Measurements from ENCODE around the gene CADM2.

CADM2 gene

GRCh38 chr3:86056962-86057361, 1098.2 kb downstream of the CADM2 start:
- no peak overlapping the region for H3K4me3 ChIP-seq (replicated peaks; ENCODE audit: low read depth, low read length)
- H3K36me3 ChIP-seq (ENCODE audit: control insufficient read depth, insufficient read depth, low read length): no peaks in the 10 kb centered on the region
- DNase-seq (ENCODE audit: extremely low read depth, insufficient read length): no peak
- H3K27me3 ChIP-seq (replicated peaks; ENCODE audit: control insufficient read depth, insufficient read depth, low read length): no peaks in the 10 kb centered on the region
- TF ChIP-seq CTCF (IDR thresholded peaks at IDR 0.05; ENCODE audit: insufficient read depth, low read length, poor library complexity, severe bottlenecking): no peak

GRCh38 chr3:86073799-86074198, 1115.0 kb downstream of the CADM2 start:
- Histone ChIP-seq H3K36me3 (ENCODE audit: control insufficient read depth, insufficient read depth, low read length) (no peaks in the 10 kb centered on the region), H3K4me3 (replicated peaks; ENCODE audit: low read depth, low read length) (no peak overlapping the region), H3K27me3 (replicated peaks; ENCODE audit: control insufficient read depth, insufficient read depth, low read length) (no peaks in the 10 kb centered on the region)
- TF ChIP-seq CTCF (IDR thresholded peaks at IDR 0.05; ENCODE audit: insufficient read depth, low read length, poor library complexity, severe bottlenecking): no peak
- no peak for DNase-seq (ENCODE audit: extremely low read depth, insufficient read length)

DNA sequence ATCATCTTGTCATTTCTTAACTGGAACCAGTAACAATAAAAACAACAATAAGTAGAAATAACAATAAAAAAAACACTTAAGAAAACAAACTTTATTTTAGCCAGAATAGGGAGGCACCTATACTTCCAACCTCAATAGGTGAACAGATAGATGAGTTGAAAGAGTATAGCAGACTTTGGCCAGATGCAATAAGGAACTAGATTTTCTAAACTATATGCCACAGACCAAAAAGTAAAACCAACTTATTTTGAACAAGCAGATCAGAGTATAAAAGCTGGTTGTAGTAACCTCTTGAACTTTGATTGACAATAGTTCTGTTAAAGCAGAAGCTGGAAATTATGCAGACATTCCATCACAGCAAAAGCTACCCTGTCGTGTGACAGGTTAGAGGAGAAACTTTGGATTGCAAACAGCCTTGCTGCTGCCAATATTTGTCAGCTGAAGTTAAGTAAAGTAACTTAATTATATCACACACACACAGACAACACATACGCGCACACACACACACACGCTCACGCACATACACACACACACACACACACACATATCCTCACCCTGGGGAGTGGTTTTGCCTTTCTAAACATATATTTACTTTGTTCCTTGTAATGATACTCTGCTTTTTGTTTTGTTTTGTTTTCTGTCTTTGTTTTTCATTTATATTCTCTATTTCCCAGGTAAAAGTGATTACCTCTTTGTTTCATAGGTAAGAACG, 1128.5 kb downstream of the CADM2 start:
- Histone ChIP-seq H3K27me3 (replicated peaks; ENCODE audit: control insufficient read depth, insufficient read depth, low read length) (no peaks in the 10 kb centered on the region), H3K36me3 (ENCODE audit: control insufficient read depth, insufficient read depth, low read length) (no peaks in the 10 kb centered on the region), H3K4me3 (replicated peaks; ENCODE audit: low read depth, low read length) (no peak overlapping the region)
- no peak for TF ChIP-seq CTCF (IDR thresholded peaks at IDR 0.05; ENCODE audit: insufficient read depth, low read length, poor library complexity, severe bottlenecking)
- DNase-seq (ENCODE audit: extremely low read depth, insufficient read length): no peak

- no peak for DNase-seq (ENCODE audit: extremely low read depth, insufficient read length)
- no peak for TF ChIP-seq CTCF (IDR thresholded peaks at IDR 0.05; ENCODE audit: insufficient read depth, low read length, poor library complexity, severe bottlenecking)
- no peaks in the 10 kb centered on the region for H3K27me3 ChIP-seq (replicated peaks; ENCODE audit: control insufficient read depth, insufficient read depth, low read length)
- H3K4me3 ChIP-seq (replicated peaks; ENCODE audit: low read depth, low read length): no peak overlapping the region
- H3K36me3 ChIP-seq (ENCODE audit: control insufficient read depth, insufficient read depth, low read length): no peaks in the 10 kb centered on the region
These were observed 1145.4 kb downstream of the CADM2 start for GRCh38 chr3:86104154-86104553.

GRCh38 chr3:86109434-86109833, 1150.6 kb downstream of the CADM2 start:
- H3K36me3 ChIP-seq (ENCODE audit: control insufficient read depth, insufficient read depth, low read length): no peaks in the 10 kb centered on the region
- H3K27me3 ChIP-seq (replicated peaks; ENCODE audit: control insufficient read depth, insufficient read depth, low read length): no peaks in the 10 kb centered on the region
- TF ChIP-seq CTCF (IDR thresholded peaks at IDR 0.05; ENCODE audit: insufficient read depth, low read length, poor library complexity, severe bottlenecking): no peak
- no peak for DNase-seq (ENCODE audit: extremely low read depth, insufficient read length)
- H3K4me3 ChIP-seq (replicated peaks; ENCODE audit: low read depth, low read length): no peak overlapping the region

Data from GM06990 (cell line).